ENCODE data around the gene PRR22. TPM values are rescaled to one million over a fixed set of nuclear protein-coding genes. Genes with fewer than 3 reads are reported as not detected.

Gene PRR22
- total RNA-seq, 3 donors from 2014 or later (not counting 1 experiment from before 2014, with no cell fraction given), result 2.4 to 5.4 (median 4.2) TPM

- Histone ChIP-seq H3K36me3 (ENCODE audit: control insufficient read depth, insufficient read depth, low read length) (no peaks in the 10 kb centered on the region), H3K27me3 (ENCODE audit: control insufficient read depth, insufficient read depth, low read length) (no peaks in the 10 kb centered on the region), H3K4me1 (ENCODE audit: control insufficient read depth, insufficient read depth, low read length) (peaks cover 26% of the 10 kb centered on the region), H3K9me3 (ENCODE audit: control insufficient read depth, insufficient read depth, low read length) (no peaks in the 10 kb centered on the region), H3K4me3 (ENCODE audit: low read length) (no peak overlapping the region), H3K27ac (ENCODE audit: low read length) (no peak overlapping the region)
- intact Hi-C loops (cut with micrococcal nuclease), result no loop called here
- ATAC-seq, result no peak
- DNase-seq, result no peak
- Mint-ChIP-seq H3K27me3 (ENCODE audit: low read depth in 2 of 2) (peaks cover 0 to 8% of the 10 kb centered on the region in 2 donors), H3K36me3 (no peaks in the 10 kb centered on the region), H3K27ac (no peak overlapping the region), H3K9me3 (no peaks in the 10 kb centered on the region), H3K4me1 (peaks cover 15 to 16% of the 10 kb centered on the region in 2 donors), H3K4me3 (no peak overlapping the region)
- WGBS (ENCODE audit: insufficient coverage), result 91% methylated on average over 9 of the region's 9 CpGs
- TF ChIP-seq CTCF (IDR thresholded peaks at IDR 0.05), result no peak
These were observed 46.6 kb upstream of the PRR22 start for GRCh38 chr19:5831159-5831558.

- H3K27ac Mint-ChIP-seq, result peak overlapping the region in 1 of 2 donors; percentile 66
- peaks cover 26% of the 10 kb centered on the region for H3K4me1 ChIP-seq (ENCODE audit: control insufficient read depth, insufficient read depth, low read length)
- peaks cover 0 to 8% of the 10 kb centered on the region in 2 donors for H3K27me3 Mint-ChIP-seq (ENCODE audit: low read depth in 2 of 2)
- H3K27ac ChIP-seq (ENCODE audit: low read length), result no peak overlapping the region
- H3K36me3 ChIP-seq (ENCODE audit: control insufficient read depth, insufficient read depth, low read length), result no peaks in the 10 kb centered on the region
- H3K27me3 ChIP-seq (ENCODE audit: control insufficient read depth, insufficient read depth, low read length), result no peaks in the 10 kb centered on the region
- no peak overlapping the region for H3K4me3 ChIP-seq (ENCODE audit: low read length)
- peak overlapping the region; percentile 52 for H3K4me3 Mint-ChIP-seq
- 78% methylated on average over 34 of the region's 34 CpGs for WGBS (ENCODE audit: insufficient coverage)
- intact Hi-C loops (cut with micrococcal nuclease), result no loop called here
- H3K4me1 Mint-ChIP-seq, result peaks cover 15 to 16% of the 10 kb centered on the region in 2 donors
- TF ChIP-seq CTCF (IDR thresholded peaks at IDR 0.05), result no peak
- no peaks in the 10 kb centered on the region for H3K9me3 ChIP-seq (ENCODE audit: control insufficient read depth, insufficient read depth, low read length)
- H3K36me3 Mint-ChIP-seq, result no peaks in the 10 kb centered on the region
- no peak for ATAC-seq
- no peaks in the 10 kb centered on the region for H3K9me3 Mint-ChIP-seq
- no peak for DNase-seq
These were observed 45.2 kb upstream of the PRR22 start for GRCh38 chr19:5829567-5830310.

- ATAC-seq, result no peak
- Mint-ChIP-seq H3K27me3 (ENCODE audit: low read depth in 2 of 2) (peaks cover 0 to 8% of the 10 kb centered on the region in 2 donors), H3K4me3 (peak overlapping the region; percentile 98), H3K27ac (peak overlapping the region; percentile 94 to 99), H3K4me1 (peaks cover 15 to 16% of the 10 kb centered on the region in 2 donors), H3K9me3 (no peaks in the 10 kb centered on the region), H3K36me3 (no peaks in the 10 kb centered on the region)
- Histone ChIP-seq H3K27ac (ENCODE audit: low read length) (peak overlapping the region; percentile 78), H3K9me3 (ENCODE audit: control insufficient read depth, insufficient read depth, low read length) (no peaks in the 10 kb centered on the region), H3K36me3 (ENCODE audit: control insufficient read depth, insufficient read depth, low read length) (no peaks in the 10 kb centered on the region), H3K27me3 (ENCODE audit: control insufficient read depth, insufficient read depth, low read length) (no peaks in the 10 kb centered on the region), H3K4me3 (ENCODE audit: low read length) (peak overlapping the region; percentile 58), H3K4me1 (ENCODE audit: control insufficient read depth, insufficient read depth, low read length) (peaks cover 26% of the 10 kb centered on the region)
- peak in 1 of 2 donors; percentile 39 for DNase-seq
- intact Hi-C loops (cut with micrococcal nuclease), result no loop called here
- 5% methylated on average over 41 of the region's 47 CpGs for WGBS (ENCODE audit: insufficient coverage)
- TF ChIP-seq CTCF (IDR thresholded peaks at IDR 0.05), result no peak
These were observed 44.4 kb upstream of the PRR22 start for GRCh38 chr19:5828661-5829566.

Data from natural killer cell (primary cell).